Measurements from ENCODE around the gene SPTBN1. TPM values are rescaled to one million over a fixed set of nuclear protein-coding genes. Genes with fewer than 3 reads are reported as not detected.
A peak's percentile ranks its signal among the peaks of the same experiment; 100 is the strongest.
"Not testable (repeated sequence)": the region's sequence is repeated elsewhere in the genome, so short reads cannot be mapped to it uniquely, and the experiment has no call there.

The SPTBN1 gene
- total RNA-seq, 1 donor from 2014 or later: 224 TPM

GRCh38 chr2:54691445-54692135 lies 235.5 kb downstream of the SPTBN1 start:
- no peak for TF ChIP-seq CTCF (conservative IDR thresholded peaks at IDR 0.05; ENCODE audit: low read depth, low read length)
- no peak overlapping the region for H3K4me3 ChIP-seq (ENCODE audit: low read depth, low read length)
- peak; percentile 26 for DNase-seq (ENCODE audit: low read depth)

GRCh38 chr2:54692556-54692955 lies 236.4 kb downstream of the SPTBN1 start:
- TF ChIP-seq CTCF (conservative IDR thresholded peaks at IDR 0.05; ENCODE audit: low read depth, low read length): no peak

GRCh38 chr2:54695378-54695777 lies 239.3 kb downstream of the SPTBN1 start:
- DNase-seq (ENCODE audit: low read depth): no peak
- TF ChIP-seq CTCF (conservative IDR thresholded peaks at IDR 0.05; ENCODE audit: low read depth, low read length): no peak
- no peak overlapping the region for H3K4me3 ChIP-seq (ENCODE audit: low read depth, low read length)

More at GRCh38 chr2:54692556-54692955, 236.4 kb downstream of the SPTBN1 start:
- no peak overlapping the region for H3K4me3 ChIP-seq (ENCODE audit: low read depth, low read length)
- no peak for DNase-seq (ENCODE audit: low read depth)

DNA sequence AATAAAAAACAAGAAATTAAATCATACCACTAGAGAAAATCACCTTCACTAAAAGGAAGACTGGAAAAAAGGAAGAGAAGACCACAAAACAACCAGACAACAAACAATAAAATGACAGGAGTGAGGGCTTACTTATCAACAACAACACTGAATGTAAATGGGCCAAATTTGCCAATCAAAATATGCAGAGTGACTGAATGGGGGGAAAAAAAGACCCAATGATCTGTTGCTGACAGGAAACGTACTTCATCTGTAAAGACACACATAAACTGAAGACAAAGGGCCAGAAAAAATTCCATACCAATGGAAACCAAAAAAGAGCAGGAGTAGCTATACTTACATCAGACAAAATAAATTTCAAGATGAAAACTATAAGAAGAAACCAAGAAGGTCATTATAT lies 241.8 kb downstream of the SPTBN1 start:
- no peak overlapping the region for H3K4me3 ChIP-seq (ENCODE audit: low read depth, low read length)
- no peak for DNase-seq (ENCODE audit: low read depth)
- TF ChIP-seq CTCF (conservative IDR thresholded peaks at IDR 0.05; ENCODE audit: low read depth, low read length): no peak

- H3K4me3 ChIP-seq (ENCODE audit: low read depth, low read length); DNase-seq (ENCODE audit: low read depth): not testable (repeated sequence)
These were observed 242.8 kb downstream of the SPTBN1 start for GRCh38 chr2:54698926-54699325.

DNA sequence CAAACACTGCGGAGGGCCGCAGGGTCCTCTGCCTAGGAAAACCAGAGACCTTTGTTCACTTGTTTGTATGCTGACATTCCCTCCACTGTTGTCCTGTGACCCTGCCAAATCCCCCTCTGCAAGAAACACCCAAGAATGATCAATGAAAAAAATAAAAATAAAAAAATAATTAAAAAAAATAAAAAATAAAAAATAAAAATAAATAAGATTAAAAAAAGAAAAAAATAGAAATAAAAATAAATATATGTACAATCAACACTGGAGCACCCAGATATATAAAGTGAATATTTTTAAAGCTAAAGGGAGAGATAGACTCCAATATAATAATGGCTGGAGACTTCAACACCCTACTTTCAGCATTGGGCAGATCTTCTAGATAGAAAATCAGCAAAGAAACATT lies 243.5 kb downstream of the SPTBN1 start:
- no peak overlapping the region for H3K4me3 ChIP-seq (ENCODE audit: low read depth, low read length)
- DNase-seq (ENCODE audit: low read depth): no peak
- no peak for TF ChIP-seq CTCF (conservative IDR thresholded peaks at IDR 0.05; ENCODE audit: low read depth, low read length)

DNA sequence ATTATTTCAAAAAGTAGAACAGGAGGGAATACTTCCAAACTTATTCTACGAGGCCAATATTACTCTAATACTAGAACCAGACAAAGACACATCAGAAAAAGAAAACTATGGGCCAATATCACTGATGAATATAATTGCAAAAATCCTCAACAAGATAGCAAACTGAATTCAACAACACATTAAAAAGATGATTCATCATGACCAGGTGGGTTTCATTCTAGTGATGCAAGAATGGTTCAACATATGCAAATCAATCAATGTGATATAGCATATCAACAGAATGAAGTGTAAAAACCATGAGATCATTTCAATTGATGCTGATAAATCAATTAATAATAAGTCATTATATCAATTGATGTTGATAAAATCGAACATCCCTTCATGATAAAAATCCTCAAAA lies 244.9 kb downstream of the SPTBN1 start:
- no peak overlapping the region for H3K4me3 ChIP-seq (ENCODE audit: low read depth, low read length)
- DNase-seq (ENCODE audit: low read depth): no peak
- TF ChIP-seq CTCF (conservative IDR thresholded peaks at IDR 0.05; ENCODE audit: low read depth, low read length): no peak

All from epithelial cell of proximal tubule (primary cell).